ENCODE measurements around the gene OSBPL6. TPM values are rescaled to one million over a fixed set of nuclear protein-coding genes. Genes with fewer than 3 reads are reported as not detected.

OSBPL6 gene
- total RNA-seq, 4 donors from 2014 or later = 1.8 to 3.3 (median 2.3) TPM

- H3K4me1 ChIP-seq = peaks cover 0 to 7% (median 3%) of the 10 kb centered on the region in 4 donors
- no peak for DNase-seq (ENCODE audit: extremely low spot score)
- whole genome bisulfite sequencing = 62% methylated on average over 2 of the region's 2 CpGs
- no peaks in the 10 kb centered on the region for H3K9me3 ChIP-seq
- TF ChIP-seq POLR2AphosphoS5 (IDR thresholded peaks at IDR 0.05) = no peak
- TF ChIP-seq, protein P1, sequence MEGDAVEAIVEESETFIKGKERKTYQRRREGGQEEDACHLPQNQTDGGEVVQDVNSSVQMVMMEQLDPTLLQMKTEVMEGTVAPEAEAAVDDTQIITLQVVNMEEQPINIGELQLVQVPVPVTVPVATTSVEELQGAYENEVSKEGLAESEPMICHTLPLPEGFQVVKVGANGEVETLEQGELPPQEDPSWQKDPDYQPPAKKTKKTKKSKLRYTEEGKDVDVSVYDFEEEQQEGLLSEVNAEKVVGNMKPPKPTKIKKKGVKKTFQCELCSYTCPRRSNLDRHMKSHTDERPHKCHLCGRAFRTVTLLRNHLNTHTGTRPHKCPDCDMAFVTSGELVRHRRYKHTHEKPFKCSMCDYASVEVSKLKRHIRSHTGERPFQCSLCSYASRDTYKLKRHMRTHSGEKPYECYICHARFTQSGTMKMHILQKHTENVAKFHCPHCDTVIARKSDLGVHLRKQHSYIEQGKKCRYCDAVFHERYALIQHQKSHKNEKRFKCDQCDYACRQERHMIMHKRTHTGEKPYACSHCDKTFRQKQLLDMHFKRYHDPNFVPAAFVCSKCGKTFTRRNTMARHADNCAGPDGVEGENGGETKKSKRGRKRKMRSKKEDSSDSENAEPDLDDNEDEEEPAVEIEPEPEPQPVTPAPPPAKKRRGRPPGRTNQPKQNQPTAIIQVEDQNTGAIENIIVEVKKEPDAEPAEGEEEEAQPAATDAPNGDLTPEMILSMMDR (IDR thresholded peaks at IDR 0.05) = no peak
- TF ChIP-seq EP300 (IDR thresholded peaks at IDR 0.05) = no peak
- H3K27ac ChIP-seq (replicated peaks in 1 of 4) = no peak overlapping the region
- H3K36me3 ChIP-seq = no peaks in the 10 kb centered on the region
- intact Hi-C loops (cut with DNase I) = no loop called here
- no peak overlapping the region for H3K4me3 ChIP-seq
- H3K27me3 ChIP-seq = no peaks in the 10 kb centered on the region
These were observed 84.8 kb downstream of the OSBPL6 start for GRCh38 chr2:178279142-178279541.

DNA sequence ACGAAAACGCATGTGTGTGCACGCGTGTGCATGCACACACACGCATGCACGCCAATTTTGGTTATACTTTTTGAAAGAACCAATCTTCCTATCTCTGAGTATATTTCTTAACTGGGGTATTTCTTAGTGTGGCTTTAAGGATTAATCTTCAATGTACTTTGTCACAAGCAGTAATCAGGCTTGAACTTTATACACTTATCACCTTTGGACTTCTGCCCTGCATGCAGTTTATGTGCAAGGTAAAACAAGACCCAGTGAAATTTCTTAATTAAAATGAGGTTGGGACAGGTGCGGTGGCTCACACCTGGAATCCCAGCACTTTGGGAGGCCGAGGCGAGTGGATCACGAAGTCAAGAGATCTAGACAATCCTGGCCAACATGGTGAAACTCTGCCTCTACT lies 85.3 kb downstream of the OSBPL6 start:
- WGBS = 90% methylated on average over 10 of the region's 10 CpGs
- DNase-seq (ENCODE audit: extremely low spot score) = no peak
- Histone ChIP-seq H3K27ac (replicated peaks in 1 of 4) (no peak overlapping the region), H3K4me3 (no peak overlapping the region), H3K9me3 (no peaks in the 10 kb centered on the region), H3K4me1 (peaks cover 0 to 7% (median 3%) of the 10 kb centered on the region in 4 donors), H3K27me3 (no peaks in the 10 kb centered on the region), H3K36me3 (no peaks in the 10 kb centered on the region)
- intact Hi-C loops (cut with DNase I) = loop anchor here (2.0 to 5.0 kb wide), 3 partner anchors 82 to 167 kb away; partner anchors contain the start of gene RBM45
- TF ChIP-seq POLR2AphosphoS5 (IDR thresholded peaks at IDR 0.05) = no peak

GRCh38 chr2:178280244-178280852 lies 86.0 kb downstream of the OSBPL6 start:
- Histone ChIP-seq H3K9me3 (no peaks in the 10 kb centered on the region), H3K4me1 (peaks cover 0 to 7% (median 3%) of the 10 kb centered on the region in 4 donors), H3K36me3 (no peaks in the 10 kb centered on the region), H3K27me3 (no peaks in the 10 kb centered on the region), H3K27ac (replicated peaks in 1 of 4) (no peak overlapping the region), H3K4me3 (no peak overlapping the region)
- no peak for DNase-seq (ENCODE audit: extremely low spot score)
- intact Hi-C loops (cut with DNase I) = loop anchor here (2.0 to 5.0 kb wide), 3 partner anchors 83 to 168 kb away; partner anchors contain the start of gene RBM45
- WGBS = 45% methylated on average over 4 of the region's 4 CpGs
- no peak for TF ChIP-seq POLR2AphosphoS5 (IDR thresholded peaks at IDR 0.05)
- TF ChIP-seq, protein P1 (IDR thresholded peaks at IDR 0.05) = peak; percentile 75 to 90 (median 84)

- intact Hi-C loops (cut with DNase I) = loop anchor here (5.0 kb wide), 2 partner anchors 85 to 170 kb away; partner anchors contain the start of gene RBM45
- DNase-seq (ENCODE audit: extremely low spot score) = no peak
- no peak for TF ChIP-seq POLR2AphosphoS5 (IDR thresholded peaks at IDR 0.05)
- Histone ChIP-seq H3K36me3 (no peaks in the 10 kb centered on the region), H3K9me3 (no peaks in the 10 kb centered on the region), H3K27me3 (no peaks in the 10 kb centered on the region), H3K4me1 (peaks cover 0 to 7% (median 3%) of the 10 kb centered on the region in 4 donors), H3K4me3 (no peak overlapping the region), H3K27ac (replicated peaks in 1 of 4) (no peak overlapping the region)
- 70% methylated on average over 8 of the region's 8 CpGs for WGBS
These were observed 87.9 kb downstream of the OSBPL6 start for GRCh38 chr2:178282075-178282815.

DNA sequence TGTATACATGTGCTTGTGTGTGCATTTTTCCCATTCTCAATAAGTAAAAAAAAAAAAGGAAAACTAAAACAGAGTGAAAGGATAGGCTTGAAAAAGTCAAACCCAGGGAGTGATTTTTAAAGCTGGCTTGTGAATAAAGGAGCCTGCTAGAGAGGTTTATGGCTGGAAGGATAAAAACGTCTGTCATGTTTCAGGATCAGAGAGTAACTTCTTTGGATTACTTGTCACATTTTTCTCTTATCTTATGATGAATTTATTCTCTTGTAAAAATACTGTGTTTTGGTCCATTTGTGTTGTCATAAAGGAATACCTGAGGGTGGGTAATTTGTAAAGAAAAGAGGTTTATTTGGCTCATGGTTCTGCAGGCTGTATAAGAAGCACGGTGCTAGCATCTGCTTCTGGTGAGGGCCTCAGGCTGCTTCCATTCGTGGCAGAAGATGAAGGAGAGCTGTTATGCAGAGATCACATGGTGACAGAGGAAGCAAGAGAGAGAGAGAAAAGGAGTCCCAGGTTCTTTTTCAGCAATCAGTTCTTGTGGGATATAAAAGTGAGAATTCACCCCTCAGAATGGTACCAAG lies 89.1 kb downstream of the OSBPL6 start:
- WGBS = 79% methylated on average over 3 of the region's 3 CpGs
- H3K4me3 ChIP-seq = no peak overlapping the region
- no peaks in the 10 kb centered on the region for H3K27me3 ChIP-seq
- peaks cover 0 to 7% (median 3%) of the 10 kb centered on the region in 4 donors for H3K4me1 ChIP-seq
- H3K27ac ChIP-seq (replicated peaks in 1 of 4) = no peak overlapping the region
- no peaks in the 10 kb centered on the region for H3K9me3 ChIP-seq
- intact Hi-C loops (cut with DNase I) = loop anchor here (5.0 kb wide), 2 partner anchors 86 to 171 kb away; partner anchors contain the start of gene RBM45
- no peak for TF ChIP-seq POLR2AphosphoS5 (IDR thresholded peaks at IDR 0.05)
- TF ChIP-seq, protein P1 (IDR thresholded peaks at IDR 0.05) = no peak
- TF ChIP-seq EP300 (IDR thresholded peaks at IDR 0.05) = no peak
- no peak for TF ChIP-seq POLR2A (IDR thresholded peaks at IDR 0.05; ENCODE audit: low read depth)
- DNase-seq (ENCODE audit: extremely low spot score) = no peak
- no peaks in the 10 kb centered on the region for H3K36me3 ChIP-seq
